Thyroid gland (tissue), 4 donors: ENCODE data around the gene DTX1. TPM values are rescaled to one million over a fixed set of nuclear protein-coding genes. Genes with fewer than 3 reads are reported as not detected.

Experiments used
- DNase-seq, 2 donors: peaks; one replicate each; pipeline ENCODE4 v3.0.0-alpha.2; 2019
- H3K27ac ChIP-seq, 3 donors: fragments of 200-600 bp; sonication (generic); 1 replicate in 2 of 3; 2 replicates in 1 of 3; pipeline ENCODE4 v1.5.1; 2016 to 2019; ENCODE audit warnings: mild to moderate bottlenecking in 1 of 3, moderate library complexity in 1 of 3
- H3K27me3 ChIP-seq: fragments of 200-600 bp; sonication (generic); one replicate; pipeline ENCODE4 v1.5.1; 2019
- H3K36me3 ChIP-seq, 2 donors: fragments of 200-600 bp; sonication (generic); one replicate each; pipeline ENCODE4 v1.5.1; 2016 to 2019
- H3K4me1 ChIP-seq, 2 donors: fragments of 200-600 bp; sonication (generic); one replicate each; pipeline ENCODE4 v1.5.1; 2017 to 2019
- H3K4me3 ChIP-seq, 3 donors: fragments of 200-600 bp; sonication (generic); replicated peaks in 1 of 3; 1 replicate in 2 of 3; 2 replicates in 1 of 3; pipeline ENCODE4 v1.5.1; 2016; ENCODE audit warnings: mild to moderate bottlenecking in 1 of 3
- H3K9me3 ChIP-seq: fragments of 200-600 bp; sonication (generic); one replicate; pipeline ENCODE4 v1.5.1; 2017
- CTCF ChIP-seq, 6 experiments: fragments of 200-600 bp in 3 of 6; fragments of 450-650 bp in 3 of 6; sonication (generic) in 3 of 6; IDR thresholded peaks; one replicate each; pipeline ENCODE4 v1.5.1; 2016 to 2019; ENCODE audit warnings: antibody characterized with exemption in 6 of 6, mild to moderate bottlenecking in 2 of 6, inconsistent platforms in 1 of 6, moderate library complexity in 1 of 6
- POLR2A ChIP-seq, 2 donors: fragments of 450-650 bp; IDR thresholded peaks; one replicate each; pipeline ENCODE4 v1.6.1; 2017; ENCODE audit warnings: antibody characterized with exemption in 2 of 2, mild to moderate bottlenecking in 2 of 2, moderate library complexity in 1 of 2
- WGBS, 2 donors: methylation state at CpG; one replicate each; pipeline ENCODE4 v1.1.5; 2017; 5-methylcytosine and 5-hydroxymethylcytosine counted together
- intact Hi-C: fragments of 100-400 bp; cut with DNase I; formaldehyde crosslinking; loops from one replicate; pipeline ENCODE4 v1.15.1; 2023
- total RNA-seq, 4 donors: library from RNA; depleted of rRNA; stranded (reverse); fragments of >200 nt; gene quantifications; one replicate each; pipeline ENCODE4 v1.2.3, GENCODE V29; 2016

Gene DTX1
- total RNA-seq, 4 donors from 2014 or later, result 11.5 to 37.1 (median 20.6) TPM

GRCh38 chr12:113075137-113075683 lies 18.7 kb downstream of the DTX1 start:
- Histone ChIP-seq H3K4me1 (peaks cover 0 to 8% of the 10 kb centered on the region in 2 donors), H3K27ac (no peak overlapping the region), H3K9me3 (no peaks in the 10 kb centered on the region), H3K4me3 (no peak overlapping the region), H3K27me3 (no peaks in the 10 kb centered on the region), H3K36me3 (no peaks in the 10 kb centered on the region)
- peak; percentile 55 for DNase-seq
- intact Hi-C loops, result no loop called here
- WGBS, 2 donors, result 45 to 51% methylated on average over 6 of the region's 6 CpGs
- TF ChIP-seq CTCF (IDR thresholded peaks at IDR 0.05), result no peak
- no peak for TF ChIP-seq POLR2A (IDR thresholded peaks at IDR 0.05)

- TF ChIP-seq POLR2A (IDR thresholded peaks at IDR 0.05) (no peak), CTCF (IDR thresholded peaks at IDR 0.05) (no peak)
- WGBS, 2 donors, result 58 to 75% methylated on average over 36 to 55 of the region's 70 CpGs
- Histone ChIP-seq H3K27ac (no peak overlapping the region), H3K4me1 (peaks cover 0 to 8% of the 10 kb centered on the region in 2 donors), H3K4me3 (no peak overlapping the region), H3K27me3 (no peaks in the 10 kb centered on the region), H3K9me3 (no peaks in the 10 kb centered on the region), H3K36me3 (no peaks in the 10 kb centered on the region)
- intact Hi-C loops, result no loop called here
- DNase-seq, result no peak
Measured at GRCh38 chr12:113077057-113077858, 20.7 kb downstream of the DTX1 start.

- Histone ChIP-seq H3K4me3 (no peak overlapping the region), H3K27ac (no peak overlapping the region), H3K27me3 (no peaks in the 10 kb centered on the region), H3K36me3 (no peaks in the 10 kb centered on the region), H3K4me1 (peaks cover 0 to 8% of the 10 kb centered on the region in 2 donors), H3K9me3 (no peaks in the 10 kb centered on the region)
- no peak for DNase-seq
- intact Hi-C loops, result no loop called here
- 48 to 49% methylated on average over 9 to 40 of the region's 48 CpGs for WGBS, 2 donors
- TF ChIP-seq POLR2A (IDR thresholded peaks at IDR 0.05) (no peak), CTCF (IDR thresholded peaks at IDR 0.05) (no peak)
Measured at GRCh38 chr12:113077859-113078255, 21.3 kb downstream of the DTX1 start.

GRCh38 chr12:113081873-113082272 lies 25.3 kb downstream of the DTX1 start:
- H3K36me3 ChIP-seq, result no peaks in the 10 kb centered on the region
- 65 to 71% methylated on average over 4 of the region's 4 CpGs for WGBS, 2 donors
- no peak for DNase-seq
- H3K27me3 ChIP-seq, result no peaks in the 10 kb centered on the region
- no peak overlapping the region for H3K27ac ChIP-seq
- no peak overlapping the region for H3K4me3 ChIP-seq
- peaks cover 4% of the 10 kb centered on the region in 2 donors for H3K4me1 ChIP-seq
- no peaks in the 10 kb centered on the region for H3K9me3 ChIP-seq
- intact Hi-C loops, result no loop called here
- no peak for TF ChIP-seq CTCF (IDR thresholded peaks at IDR 0.05)
- TF ChIP-seq POLR2A (IDR thresholded peaks at IDR 0.05), result no peak

- peak overlapping the region in 1 of 3 donors; percentile 58 for H3K27ac ChIP-seq
- no peaks in the 10 kb centered on the region for H3K27me3 ChIP-seq
Measured at GRCh38 chr12:113082486-113083148, 26.1 kb downstream of the DTX1 start.

More at GRCh38 chr12:113082486-113083148, 26.1 kb downstream of the DTX1 start:
- H3K4me3 ChIP-seq, result no peak overlapping the region
- H3K4me1 ChIP-seq, result peaks cover 8 to 12% of the 10 kb centered on the region in 2 donors
- DNase-seq, result no peak
- no peaks in the 10 kb centered on the region for H3K36me3 ChIP-seq
- 90 to 93% methylated on average over 9 of the region's 9 CpGs for WGBS, 2 donors
- intact Hi-C loops, result no loop called here
- TF ChIP-seq POLR2A (IDR thresholded peaks at IDR 0.05), result no peak
- TF ChIP-seq CTCF (IDR thresholded peaks at IDR 0.05), result no peak
- H3K9me3 ChIP-seq, result no peaks in the 10 kb centered on the region
